GM12873 (cell line): ENCODE measurements around the gene GLCCI1.

Experiments used
- TF ChIP-seq, protein P1 (sequence below): IDR thresholded peaks from 2 replicates; pipeline ENCODE4 v1.5.1; 2012; ENCODE audit warnings: low read depth, mild to moderate bottlenecking, moderate library complexity, low read length, control low read depth; ENCODE audit not compliant: insufficient read depth; ENCODE audit errors: missing control alignments

Gene GLCCI1

DNA sequence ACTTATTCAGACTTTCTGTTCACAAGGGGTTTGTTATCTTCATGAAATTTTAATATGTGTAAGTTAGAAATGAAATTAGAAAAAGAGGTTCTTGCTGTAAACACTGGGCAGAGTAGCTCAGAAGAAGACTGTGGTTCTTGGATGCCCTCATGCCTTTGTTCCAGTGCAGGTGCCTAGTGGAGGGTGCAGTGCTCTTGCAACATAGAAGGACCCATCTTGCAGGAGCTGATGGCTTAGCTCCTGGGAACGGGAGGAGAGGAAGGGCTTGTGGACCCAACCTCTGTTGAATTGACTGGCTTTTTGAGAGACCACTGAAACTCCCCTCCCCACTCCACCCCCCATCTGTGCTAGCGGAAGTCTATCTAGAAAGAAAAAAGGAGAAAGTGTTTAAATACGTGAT lies 116.8 kb downstream of the GLCCI1 start:
- TF ChIP-seq, protein P1, sequence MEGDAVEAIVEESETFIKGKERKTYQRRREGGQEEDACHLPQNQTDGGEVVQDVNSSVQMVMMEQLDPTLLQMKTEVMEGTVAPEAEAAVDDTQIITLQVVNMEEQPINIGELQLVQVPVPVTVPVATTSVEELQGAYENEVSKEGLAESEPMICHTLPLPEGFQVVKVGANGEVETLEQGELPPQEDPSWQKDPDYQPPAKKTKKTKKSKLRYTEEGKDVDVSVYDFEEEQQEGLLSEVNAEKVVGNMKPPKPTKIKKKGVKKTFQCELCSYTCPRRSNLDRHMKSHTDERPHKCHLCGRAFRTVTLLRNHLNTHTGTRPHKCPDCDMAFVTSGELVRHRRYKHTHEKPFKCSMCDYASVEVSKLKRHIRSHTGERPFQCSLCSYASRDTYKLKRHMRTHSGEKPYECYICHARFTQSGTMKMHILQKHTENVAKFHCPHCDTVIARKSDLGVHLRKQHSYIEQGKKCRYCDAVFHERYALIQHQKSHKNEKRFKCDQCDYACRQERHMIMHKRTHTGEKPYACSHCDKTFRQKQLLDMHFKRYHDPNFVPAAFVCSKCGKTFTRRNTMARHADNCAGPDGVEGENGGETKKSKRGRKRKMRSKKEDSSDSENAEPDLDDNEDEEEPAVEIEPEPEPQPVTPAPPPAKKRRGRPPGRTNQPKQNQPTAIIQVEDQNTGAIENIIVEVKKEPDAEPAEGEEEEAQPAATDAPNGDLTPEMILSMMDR: no peak

DNA sequence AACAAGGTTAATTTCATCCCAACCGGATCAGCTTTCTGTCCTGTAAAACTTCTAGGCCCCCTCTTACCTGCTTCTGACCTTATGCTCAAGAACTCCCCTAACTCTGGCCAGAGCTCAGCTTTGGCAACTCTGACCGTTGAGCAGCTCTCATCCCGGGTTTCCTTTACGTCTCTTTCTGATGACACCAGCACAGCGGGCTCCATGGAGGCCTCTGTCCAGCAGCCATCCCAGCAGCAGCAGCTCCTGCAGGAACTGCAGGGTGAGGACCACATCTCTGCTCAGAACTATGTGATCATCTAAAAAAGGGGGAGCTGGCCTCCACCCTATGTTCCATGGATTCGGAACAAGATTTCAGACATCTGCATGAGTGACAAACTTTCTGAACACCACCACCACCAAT lies 117.6 kb downstream of the GLCCI1 start:
- TF ChIP-seq, protein P1: no peak

DNA sequence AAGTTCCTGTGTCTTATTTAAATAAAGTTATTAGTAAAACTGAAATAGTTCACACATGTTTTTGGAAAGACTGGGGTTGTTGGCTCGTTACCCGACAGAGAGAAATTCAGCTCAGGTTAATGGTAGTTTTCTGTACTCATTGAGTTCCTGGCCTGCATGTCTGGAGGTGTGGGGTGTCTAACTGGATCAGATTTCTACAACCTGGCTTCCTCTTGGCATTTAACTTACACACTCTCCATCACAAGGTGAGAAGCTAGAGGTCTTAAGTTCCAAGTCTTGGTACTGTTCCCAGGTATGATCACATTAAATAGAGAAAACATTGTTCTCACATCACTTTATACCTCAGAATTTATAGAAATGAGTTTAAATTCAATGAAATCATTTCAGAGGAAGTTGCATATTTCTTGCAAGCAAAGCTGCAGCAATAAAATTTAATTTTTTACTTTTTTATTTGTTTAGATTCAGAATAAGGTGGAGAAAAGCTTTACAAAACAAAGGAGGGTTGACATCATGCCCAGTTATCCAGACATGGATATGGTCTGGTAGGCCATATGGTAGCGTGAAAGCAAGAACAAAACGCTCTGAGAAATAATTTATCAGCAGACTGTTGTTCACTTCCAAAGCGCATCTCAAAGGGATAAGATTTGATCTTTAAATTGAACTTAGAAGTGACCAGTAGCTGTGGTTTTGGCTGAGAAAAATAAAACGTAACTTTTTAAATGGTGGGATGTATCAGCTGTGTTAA lies 120.6 kb downstream of the GLCCI1 start:
- TF ChIP-seq, protein P1: no peak

DNA sequence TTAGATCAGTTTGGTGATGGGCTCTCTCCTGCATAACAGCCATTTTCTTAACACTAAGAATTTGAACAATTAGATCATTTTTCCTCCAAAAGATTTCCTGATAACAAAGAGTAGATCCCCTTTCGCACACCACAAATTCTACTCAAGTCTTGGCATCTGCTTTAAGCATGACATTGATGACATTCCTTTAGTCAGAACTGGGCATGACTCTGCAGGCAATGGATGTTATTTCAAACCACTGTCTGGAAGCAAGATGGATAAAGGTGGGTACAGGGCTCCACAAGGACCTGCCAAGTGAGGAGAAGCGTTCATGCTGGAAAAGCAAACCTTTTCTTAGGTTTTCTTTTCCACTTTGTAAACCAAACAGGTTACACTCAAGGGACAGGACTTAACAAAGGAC lies 123.5 kb downstream of the GLCCI1 start:
- TF ChIP-seq, protein P1: no peak

DNA sequence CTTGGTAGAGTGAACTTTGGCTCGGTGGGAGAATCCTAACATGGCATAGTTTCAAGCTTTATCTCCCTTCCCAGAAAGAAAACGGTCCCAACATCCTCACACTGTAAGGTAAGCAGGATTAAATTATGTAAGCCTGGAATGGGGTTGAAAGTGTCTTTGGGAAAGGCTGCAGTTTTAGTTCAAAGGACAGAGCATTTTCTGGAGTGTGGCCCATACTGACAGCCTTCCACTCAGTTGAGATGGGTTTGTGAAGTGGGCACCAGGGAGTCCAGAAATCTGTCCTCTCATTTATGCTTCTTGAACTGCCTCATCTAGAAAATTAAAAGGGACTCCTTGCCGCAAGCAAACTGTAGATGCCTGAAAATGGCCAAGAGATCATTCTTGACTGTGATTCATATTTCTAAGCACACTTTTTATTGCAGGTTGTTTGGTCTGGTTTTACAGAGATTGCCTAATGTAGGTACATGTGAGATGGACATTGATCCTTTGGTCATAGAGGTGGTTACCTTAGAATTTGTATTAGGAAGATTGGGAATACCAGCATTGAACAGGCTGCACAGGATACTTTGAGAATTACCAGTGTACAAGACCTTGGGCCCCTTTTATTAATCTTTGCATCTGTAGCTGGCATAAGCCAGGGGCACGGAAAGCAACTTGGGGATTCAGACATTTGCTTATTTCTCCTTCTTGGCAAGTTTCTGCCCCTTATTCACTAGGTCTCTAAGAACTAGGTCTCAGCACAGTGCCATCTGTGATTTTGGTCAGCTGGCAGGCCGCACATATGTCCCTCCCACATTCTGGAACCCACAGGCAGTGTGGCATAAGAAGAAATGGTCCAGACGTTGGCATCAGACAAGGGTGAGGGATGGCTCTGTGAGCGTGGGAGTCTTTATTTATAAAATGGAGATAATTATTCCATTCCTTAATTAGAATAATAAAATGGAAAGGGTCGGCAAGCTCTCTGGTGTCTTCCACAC lies 125.9 kb downstream of the GLCCI1 start:
- TF ChIP-seq, protein P1: no peak

DNA sequence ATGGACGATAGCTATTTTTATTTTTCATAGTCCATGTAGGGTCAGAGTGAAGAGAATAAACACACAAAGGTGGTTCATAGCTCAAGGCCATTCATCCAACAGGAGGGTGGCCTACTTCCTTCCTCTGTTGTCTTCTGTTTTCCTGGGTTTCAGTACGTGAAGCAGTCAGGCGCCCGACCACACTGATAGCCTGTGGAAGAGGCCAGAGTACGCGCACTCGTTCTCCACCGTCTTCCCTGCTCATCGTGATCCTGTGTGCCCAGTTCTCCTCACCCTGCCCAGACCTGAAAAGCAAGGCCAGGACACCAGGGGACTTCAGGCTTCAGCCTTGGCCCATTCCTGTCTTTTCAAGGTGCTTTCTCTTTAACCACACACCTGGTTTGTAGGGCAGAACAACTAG lies 134.7 kb downstream of the GLCCI1 start:
- TF ChIP-seq, protein P1: no peak

DNA sequence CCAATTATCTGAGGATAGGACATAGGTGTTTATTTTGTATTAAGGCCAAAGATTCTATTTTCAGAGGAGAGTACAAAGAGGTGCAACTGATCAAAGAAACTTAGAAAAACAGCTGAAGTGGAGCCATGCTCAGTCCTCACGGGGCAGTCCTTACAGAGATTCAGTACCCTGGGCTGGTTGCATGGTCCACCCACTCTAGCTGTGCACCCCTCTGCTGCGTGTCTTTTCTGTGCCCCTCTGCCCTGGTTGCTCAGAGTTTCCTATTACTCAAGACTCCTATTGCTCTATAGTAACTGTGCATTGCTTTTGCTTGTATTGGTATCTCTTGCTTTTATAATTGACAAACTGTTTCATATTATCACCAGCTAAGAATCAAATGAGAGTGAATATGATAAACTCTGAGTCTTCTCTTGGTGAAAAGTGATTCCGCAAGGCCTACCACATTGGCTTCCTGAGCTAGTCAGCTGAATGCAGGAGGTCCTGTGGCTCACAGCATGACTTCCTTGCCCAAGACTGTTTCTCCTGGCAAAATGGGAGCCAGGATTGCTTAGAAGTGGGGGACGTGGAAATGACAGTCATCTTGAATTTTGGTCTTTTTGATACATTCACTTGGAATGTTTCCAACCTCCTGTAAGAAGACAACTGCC lies 137.0 kb downstream of the GLCCI1 start:
- TF ChIP-seq, protein P1: no peak
